Transverse colon (tissue), 4 donors: ENCODE results near the gene VAV1. TPM values are rescaled to one million over a fixed set of nuclear protein-coding genes. Genes with fewer than 3 reads are reported as not detected.
"Not testable (repeated sequence)": the region's sequence is repeated elsewhere in the genome, so short reads cannot be mapped to it uniquely, and the experiment has no call there.

Experiments used
- DNase-seq: peaks from one replicate; pipeline ENCODE4 v3.0.0-alpha.2; 2019
- H3K27ac ChIP-seq, 4 donors: fragments of 200-600 bp; sonication (generic); 2 replicates each; pipeline ENCODE4 v1.5.1; 2016 to 2018; ENCODE audit warnings: inconsistent platforms in 4 of 4
- H3K27me3 ChIP-seq: fragments of 200-600 bp; sonication (generic); 2 replicates; pipeline ENCODE4 v1.5.1; 2017; ENCODE audit warnings: inconsistent platforms
- H3K36me3 ChIP-seq, 4 donors: fragments of 200-600 bp; sonication (generic); 2 replicates each; pipeline ENCODE4 v1.5.1; 2017 to 2019; ENCODE audit warnings: inconsistent platforms in 4 of 4
- H3K4me1 ChIP-seq, 4 donors: fragments of 200-600 bp; sonication (generic); 2 replicates each; pipeline ENCODE4 v1.5.1; 2017 to 2020; ENCODE audit warnings: inconsistent platforms in 4 of 4
- H3K4me3 ChIP-seq, 4 donors: fragments of 200-600 bp; sonication (generic); 1 replicate in 1 of 4; 2 replicates in 3 of 4; pipeline versions ENCODE4 v1.5.1 to v1.6.1; 2017 to 2019; ENCODE audit warnings: inconsistent platforms in 4 of 4
- H3K9me3 ChIP-seq, 2 donors: fragments of 200-600 bp; sonication (generic); 2 replicates each; pipeline ENCODE4 v1.5.1; 2017 to 2019; ENCODE audit warnings: inconsistent platforms in 2 of 2
- CTCF ChIP-seq, 5 experiments: fragments of 200-600 bp in 3 of 5; fragments of 450-650 bp in 2 of 5; sonication (generic) in 3 of 5; IDR thresholded peaks; 1 replicate in 2 of 5; 2 replicates in 3 of 5; pipeline ENCODE4 v1.5.1; 2016 to 2017; ENCODE audit warnings: antibody characterized with exemption in 5 of 5, inconsistent platforms in 3 of 5, mild to moderate bottlenecking in 2 of 5, moderate library complexity in 1 of 5
- EP300 ChIP-seq: sonication (generic); formaldehyde crosslinking; IDR thresholded peaks from one replicate; pipeline ENCODE4 v1.6.1; 2017; ENCODE audit warnings: antibody characterized with exemption, low read depth
- POLR2A ChIP-seq: fragments of 450-650 bp; IDR thresholded peaks from one replicate; pipeline ENCODE4 v1.6.1; 2016; ENCODE audit warnings: antibody characterized with exemption, mild to moderate bottlenecking, moderate library complexity
- POLR2AphosphoS5 ChIP-seq, 3 donors: sonication (generic); formaldehyde crosslinking; IDR thresholded peaks; one replicate each; pipeline ENCODE4 v1.6.1; 2016; ENCODE audit warnings: antibody characterized with exemption in 3 of 3
- WGBS, 2 donors: methylation state at CpG; one replicate each; pipeline ENCODE4 v1.1.5; 2018; ENCODE audit warnings: low coverage in 1 of 2; 5-methylcytosine and 5-hydroxymethylcytosine counted together
- in situ Hi-C, 4 donors: fragments of 200-750 bp; cut with MboI; loops; one replicate each; pipeline versions ENCODE4 v1.15.0 to v1.15.1; 2017; ENCODE audit warnings: low sequenced_read_pairs in 3 of 4, low pct_ligation_motif_present in 1 of 4, low pct_unique_long_range_greater_than_20kb in 1 of 4
- intact Hi-C: fragments of 100-400 bp; cut with DNase I; formaldehyde crosslinking; loops from one replicate; pipeline ENCODE4 v1.15.1; 2023; ENCODE audit warnings: low total_unique reads
- total RNA-seq, 4 donors: library from RNA; depleted of rRNA; stranded (reverse); fragments of >200 nt; gene quantifications; one replicate each; pipeline ENCODE4 v1.1.0, GENCODE V29; 2016

Gene VAV1
- total RNA-seq, 4 donors from 2014 or later = 0.60 to 10.8 (median 6.0) TPM

GRCh38 chr19:6754653-6755463 lies 17.6 kb upstream of the VAV1 start:
- no peaks in the 10 kb centered on the region for H3K27me3 ChIP-seq
- TF ChIP-seq POLR2AphosphoS5 (IDR thresholded peaks at IDR 0.05) = no peak
- TF ChIP-seq EP300 = no peak
- TF ChIP-seq POLR2A = no peak
- no peak for TF ChIP-seq CTCF (IDR thresholded peaks at IDR 0.05)
- no peak for DNase-seq
- peak overlapping the region in 2 of 4 donors; percentile 83 to 86 for H3K27ac ChIP-seq
- H3K4me3 ChIP-seq = no peak overlapping the region
- intact Hi-C loops (no loop called here), in situ Hi-C loops (no loop called here)
- no peaks in the 10 kb centered on the region for H3K9me3 ChIP-seq
- H3K4me1 ChIP-seq = peaks cover 0 to 18% (median 15%) of the 10 kb centered on the region in 4 donors
- 92% methylated on average over 22 of the region's 23 CpGs; no CpG with 5 or more reads in 1 of the 2 donors for WGBS, 2 donors
- peaks cover 0 to 19% (median 9%) of the 10 kb centered on the region in 4 donors for H3K36me3 ChIP-seq

- TF ChIP-seq CTCF (IDR thresholded peaks at IDR 0.05) = no peak
- no peak for TF ChIP-seq POLR2A
- TF ChIP-seq EP300 = no peak
- no peak for TF ChIP-seq POLR2AphosphoS5 (IDR thresholded peaks at IDR 0.05)
- WGBS, 2 donors = 96% methylated on average over 17 of the region's 17 CpGs; no CpG with 5 or more reads in 1 of the 2 donors
- DNase-seq = no peak
These were observed 11.9 kb upstream of the VAV1 start for GRCh38 chr19:6760606-6761005.

GRCh38 chr19:6761053-6761676 lies 11.3 kb upstream of the VAV1 start:
- no peak overlapping the region for H3K27ac ChIP-seq
- peaks cover 0 to 7% (median 3%) of the 10 kb centered on the region in 4 donors for H3K4me1 ChIP-seq
- intact Hi-C loops = no loop called here
- H3K9me3 ChIP-seq = no peaks in the 10 kb centered on the region
- no peak for DNase-seq
- H3K36me3 ChIP-seq = peaks cover 0 to 4% (median 0%) of the 10 kb centered on the region in 4 donors
- TF ChIP-seq POLR2AphosphoS5 (IDR thresholded peaks at IDR 0.05) (no peak), POLR2A (no peak), CTCF (IDR thresholded peaks at IDR 0.05) (no peak), EP300 (no peak)
- no peak overlapping the region for H3K4me3 ChIP-seq
- in situ Hi-C loops = no loop called here
- no peaks in the 10 kb centered on the region for H3K27me3 ChIP-seq
- WGBS, 2 donors = 76% methylated on average over 4 of the region's 4 CpGs; no CpG with 5 or more reads in 1 of the 2 donors

More at GRCh38 chr19:6760606-6761005, 11.9 kb upstream of the VAV1 start:
- no peaks in the 10 kb centered on the region for H3K27me3 ChIP-seq
- no peaks in the 10 kb centered on the region for H3K9me3 ChIP-seq
- H3K4me1 ChIP-seq = peaks cover 0 to 4% (median 2%) of the 10 kb centered on the region in 4 donors
- peaks cover 0 to 4% (median 0%) of the 10 kb centered on the region in 4 donors for H3K36me3 ChIP-seq
- H3K27ac ChIP-seq = no peak overlapping the region
- H3K4me3 ChIP-seq = no peak overlapping the region
- intact Hi-C loops (no loop called here), in situ Hi-C loops (no loop called here)

- H3K4me3 ChIP-seq, DNase-seq, H3K27me3 ChIP-seq, in situ Hi-C loops, H3K9me3 ChIP-seq, H3K36me3 ChIP-seq, H3K27ac ChIP-seq, intact Hi-C loops: not testable (repeated sequence)
- peaks cover 0 to 13% (median 5%) of the 10 kb centered on the region in 4 donors for H3K4me1 ChIP-seq
- 88 to 93% methylated on average over 3 to 8 of the region's 8 CpGs for WGBS, 2 donors
These were observed 10.2 kb upstream of the VAV1 start for GRCh38 chr19:6762253-6762797.
